GM12892 (cell line): ENCODE results near the gene ATG4D.
"Not testable (repeated sequence)": the region's sequence is repeated elsewhere in the genome, so short reads cannot be mapped to it uniquely, and the experiment has no call there.

Source experiments
- POLR2A ChIP-seq: IDR thresholded peaks from 2 replicates; pipeline ENCODE4 v1.6.1; 2011; ENCODE audit warnings: low read depth, low read length, control low read depth
- TAF1 ChIP-seq: IDR thresholded peaks from 2 replicates; pipeline ENCODE4 v1.6.1; 2011; ENCODE audit warnings: low read depth, mild to moderate bottlenecking, control low read depth, low read length, borderline replicate concordance

- TF ChIP-seq POLR2A, TAF1: not testable (repeated sequence)
These were observed 4.7 kb upstream of the ATG4D start for GRCh38 chr19:10539016-10539415.
